DLD1 (cell line): Measurements from ENCODE around the gene MALAT1.

Source experiments
- in situ Hi-C: cut with HindIII; loops from 2 replicates; pipeline ENCODE4 v1.10.0; 2017; ENCODE audit warnings: low sequenced_read_pairs

Gene MALAT1

GRCh38 chr11:65478388-65479183 lies 20.3 kb upstream of the MALAT1 start:
- in situ Hi-C loops = no loop called here

GRCh38 chr11:65479184-65480145 lies 19.4 kb upstream of the MALAT1 start:
- in situ Hi-C loops = no loop called here

GRCh38 chr11:65482306-65482850 lies 16.5 kb upstream of the MALAT1 start:
- in situ Hi-C loops = no loop called here

- in situ Hi-C loops = no loop called here
Measured at GRCh38 chr11:65485920-65486219, 13.0 kb upstream of the MALAT1 start.

GRCh38 chr11:65486570-65487466 lies 12.0 kb upstream of the MALAT1 start:
- in situ Hi-C loops = no loop called here

GRCh38 chr11:65487467-65488272 lies 11.2 kb upstream of the MALAT1 start:
- in situ Hi-C loops = no loop called here

GRCh38 chr11:65488273-65489034 lies 10.4 kb upstream of the MALAT1 start:
- in situ Hi-C loops = no loop called here

- in situ Hi-C loops = no loop called here
Measured at GRCh38 chr11:65489035-65489705, 9.7 kb upstream of the MALAT1 start.

GRCh38 chr11:65489706-65490320 lies 9.0 kb upstream of the MALAT1 start:
- in situ Hi-C loops = loop anchor here (10.0 kb wide), 2 partner anchors 65 to 135 kb away; partner anchors contain the start of genes NEAT1 and TIGD3

GRCh38 chr11:65491163-65491465 lies 7.7 kb upstream of the MALAT1 start:
- in situ Hi-C loops = loop anchor here (10.0 kb wide), 2 partner anchors 66 to 136 kb away; partner anchors contain the start of genes NEAT1 and TIGD3

- in situ Hi-C loops = loop anchor here (10.0 kb wide), 2 partner anchors 67 to 137 kb away; partner anchors contain the start of genes NEAT1 and TIGD3
Measured at GRCh38 chr11:65491614-65492386, 7.0 kb upstream of the MALAT1 start.

- in situ Hi-C loops = loop anchor here (10.0 kb wide), 2 partner anchors 68 to 138 kb away; partner anchors contain the start of genes NEAT1 and TIGD3
Measured at GRCh38 chr11:65492387-65492636, 6.5 kb upstream of the MALAT1 start.

- in situ Hi-C loops = loop anchor here (10.0 kb wide), 2 partner anchors 68 to 138 kb away; partner anchors contain the start of genes NEAT1 and TIGD3
Measured at GRCh38 chr11:65492637-65493366, 6.0 kb upstream of the MALAT1 start.

- in situ Hi-C loops = loop anchor here (10.0 kb wide), 2 partner anchors 69 to 139 kb away; partner anchors contain the start of genes NEAT1 and TIGD3
Measured at GRCh38 chr11:65493367-65494176, 5.3 kb upstream of the MALAT1 start.

GRCh38 chr11:65496304-65497140 lies 2.3 kb upstream of the MALAT1 start:
- in situ Hi-C loops = loop anchor here (10.0 kb wide), 2 partner anchors 72 to 142 kb away; partner anchors contain the start of genes NEAT1 and TIGD3
